Vagina (tissue), 2 donors: Measurements from ENCODE around the gene TUT7. TPM values are rescaled to one million over a fixed set of nuclear protein-coding genes. Genes with fewer than 3 reads are reported as not detected.

Experiments
- DNase-seq, 2 donors: peaks; one replicate each; pipeline ENCODE4 v3.0.0-alpha.2; 2017; ENCODE audit errors: extremely low spot score in 2 of 2
- H3K27ac ChIP-seq: fragments of 200-600 bp; sonication (generic); one replicate; pipeline ENCODE4 v1.5.1; 2019
- H3K27me3 ChIP-seq: fragments of 200-600 bp; sonication (generic); one replicate; pipeline ENCODE4 v1.5.1; 2019
- H3K36me3 ChIP-seq, 2 donors: fragments of 200-600 bp; sonication (generic); one replicate each; pipeline ENCODE4 v1.5.1; 2017 to 2019
- H3K4me1 ChIP-seq: fragments of 200-600 bp; sonication (generic); one replicate; pipeline ENCODE4 v1.5.1; 2019
- H3K4me3 ChIP-seq, 2 donors: fragments of 200-600 bp; sonication (generic); 1 replicate in 1 of 2; 2 replicates in 1 of 2; pipeline ENCODE4 v1.5.1; 2016 to 2019
- H3K9me3 ChIP-seq: fragments of 200-600 bp; sonication (generic); one replicate; pipeline ENCODE4 v1.5.1; 2019
- POLR2A ChIP-seq, 2 donors: fragments of 450-650 bp; IDR thresholded peaks; one replicate each; pipeline ENCODE4 v1.6.1; 2017; ENCODE audit warnings: antibody characterized with exemption in 2 of 2, mild to moderate bottlenecking in 2 of 2, moderate library complexity in 2 of 2
- POLR2AphosphoS5 ChIP-seq, 2 donors: sonication (generic); formaldehyde crosslinking; IDR thresholded peaks; one replicate each; pipeline ENCODE4 v1.9.0; 2017; ENCODE audit warnings: antibody characterized with exemption in 2 of 2, mild to moderate bottlenecking in 2 of 2, low read depth in 1 of 2; ENCODE audit not compliant: insufficient read depth in 1 of 2
- intact Hi-C: fragments of 100-400 bp; cut with DNase I; formaldehyde crosslinking; loops from one replicate; pipeline ENCODE4 v1.15.1; 2023
- small RNA-seq: library from RNA; depleted of rRNA; stranded (forward); fragments of <200 nt; gene quantifications from one replicate; pipeline ENCODE3, GENCODE V24; 2016
- total RNA-seq: library from RNA; depleted of rRNA; stranded (reverse); fragments of >200 nt; gene quantifications from one replicate; pipeline ENCODE4 v1.2.3, GENCODE V29; 2016
- TF ChIP-seq, protein P1 (sequence below), 3 experiments: fragments of 450-650 bp in 2 of 3; fragments of 200-600 bp in 1 of 3; sonication (generic) in 1 of 3; IDR thresholded peaks; one replicate each; pipeline ENCODE4 v1.5.1; 2017 to 2019; ENCODE audit warnings: antibody characterized with exemption in 3 of 3, mild to moderate bottlenecking in 2 of 3, moderate library complexity in 2 of 3

Gene TUT7
- total RNA-seq, 1 donor from 2014 or later = 72.4 TPM

- no peaks in the 10 kb centered on the region for H3K9me3 ChIP-seq
- H3K27me3 ChIP-seq = no peaks in the 10 kb centered on the region
- intact Hi-C loops = no loop called here
- H3K36me3 ChIP-seq = no peaks in the 10 kb centered on the region
- H3K4me3 ChIP-seq = no peak overlapping the region
- no peaks in the 10 kb centered on the region for H3K4me1 ChIP-seq
- TF ChIP-seq POLR2AphosphoS5 (IDR thresholded peaks at IDR 0.05; ENCODE audit: insufficient read depth in 1 of 2, low read depth in 1 of 2) = no peak
- TF ChIP-seq POLR2A (IDR thresholded peaks at IDR 0.05) = no peak
- TF ChIP-seq, protein P1, sequence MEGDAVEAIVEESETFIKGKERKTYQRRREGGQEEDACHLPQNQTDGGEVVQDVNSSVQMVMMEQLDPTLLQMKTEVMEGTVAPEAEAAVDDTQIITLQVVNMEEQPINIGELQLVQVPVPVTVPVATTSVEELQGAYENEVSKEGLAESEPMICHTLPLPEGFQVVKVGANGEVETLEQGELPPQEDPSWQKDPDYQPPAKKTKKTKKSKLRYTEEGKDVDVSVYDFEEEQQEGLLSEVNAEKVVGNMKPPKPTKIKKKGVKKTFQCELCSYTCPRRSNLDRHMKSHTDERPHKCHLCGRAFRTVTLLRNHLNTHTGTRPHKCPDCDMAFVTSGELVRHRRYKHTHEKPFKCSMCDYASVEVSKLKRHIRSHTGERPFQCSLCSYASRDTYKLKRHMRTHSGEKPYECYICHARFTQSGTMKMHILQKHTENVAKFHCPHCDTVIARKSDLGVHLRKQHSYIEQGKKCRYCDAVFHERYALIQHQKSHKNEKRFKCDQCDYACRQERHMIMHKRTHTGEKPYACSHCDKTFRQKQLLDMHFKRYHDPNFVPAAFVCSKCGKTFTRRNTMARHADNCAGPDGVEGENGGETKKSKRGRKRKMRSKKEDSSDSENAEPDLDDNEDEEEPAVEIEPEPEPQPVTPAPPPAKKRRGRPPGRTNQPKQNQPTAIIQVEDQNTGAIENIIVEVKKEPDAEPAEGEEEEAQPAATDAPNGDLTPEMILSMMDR (IDR thresholded peaks at IDR 0.05) = no peak
- no peak for DNase-seq
- no peak overlapping the region for H3K27ac ChIP-seq
Observed at GRCh38 chr9:86246752-86247161, 107.5 kb downstream of the TUT7 start.

DNA sequence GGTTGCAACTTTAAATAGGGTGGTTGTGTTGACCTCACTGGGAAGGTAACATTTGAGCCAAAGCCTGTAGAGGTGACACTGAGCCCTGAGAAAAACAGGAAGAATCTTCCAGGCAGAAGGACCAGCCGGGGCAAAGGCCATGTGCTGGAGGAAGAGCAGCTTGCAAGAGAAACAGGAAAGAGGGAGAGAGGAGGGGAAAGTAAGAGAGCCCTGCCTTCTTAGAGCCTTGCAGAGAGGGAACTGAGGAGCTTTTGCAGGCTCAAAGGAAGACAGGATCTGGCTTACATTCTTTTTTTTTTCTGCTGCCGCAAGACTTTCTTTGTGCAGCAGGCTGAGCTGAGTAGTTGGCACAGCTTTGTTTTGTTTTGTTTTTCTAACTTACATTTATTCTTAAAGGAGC lies 112.1 kb downstream of the TUT7 start:
- intact Hi-C loops = no loop called here
- no peak for TF ChIP-seq POLR2A (IDR thresholded peaks at IDR 0.05)
- TF ChIP-seq POLR2AphosphoS5 (IDR thresholded peaks at IDR 0.05; ENCODE audit: insufficient read depth in 1 of 2, low read depth in 1 of 2) = no peak
- TF ChIP-seq, protein P1 (IDR thresholded peaks at IDR 0.05) = no peak
- no peak for DNase-seq

GRCh38 chr9:86241216-86241615 lies 113.0 kb downstream of the TUT7 start:
- H3K36me3 ChIP-seq = no peaks in the 10 kb centered on the region
- no peak overlapping the region for H3K27ac ChIP-seq
- H3K4me3 ChIP-seq = no peak overlapping the region
- intact Hi-C loops = no loop called here
- TF ChIP-seq POLR2A (IDR thresholded peaks at IDR 0.05) = no peak
- no peak for TF ChIP-seq POLR2AphosphoS5 (IDR thresholded peaks at IDR 0.05; ENCODE audit: insufficient read depth in 1 of 2, low read depth in 1 of 2)
- TF ChIP-seq, protein P1 (IDR thresholded peaks at IDR 0.05) = no peak
- no peak for DNase-seq
- H3K9me3 ChIP-seq = no peaks in the 10 kb centered on the region
- H3K4me1 ChIP-seq = no peaks in the 10 kb centered on the region
- H3K27me3 ChIP-seq = no peaks in the 10 kb centered on the region

More for the DNA sequence above, 112.1 kb downstream of the TUT7 start:
- no peak overlapping the region for H3K4me3 ChIP-seq
- H3K36me3 ChIP-seq = no peaks in the 10 kb centered on the region
- no peaks in the 10 kb centered on the region for H3K9me3 ChIP-seq
- no peaks in the 10 kb centered on the region for H3K27me3 ChIP-seq
- H3K27ac ChIP-seq = no peak overlapping the region
- H3K4me1 ChIP-seq = no peaks in the 10 kb centered on the region

DNA sequence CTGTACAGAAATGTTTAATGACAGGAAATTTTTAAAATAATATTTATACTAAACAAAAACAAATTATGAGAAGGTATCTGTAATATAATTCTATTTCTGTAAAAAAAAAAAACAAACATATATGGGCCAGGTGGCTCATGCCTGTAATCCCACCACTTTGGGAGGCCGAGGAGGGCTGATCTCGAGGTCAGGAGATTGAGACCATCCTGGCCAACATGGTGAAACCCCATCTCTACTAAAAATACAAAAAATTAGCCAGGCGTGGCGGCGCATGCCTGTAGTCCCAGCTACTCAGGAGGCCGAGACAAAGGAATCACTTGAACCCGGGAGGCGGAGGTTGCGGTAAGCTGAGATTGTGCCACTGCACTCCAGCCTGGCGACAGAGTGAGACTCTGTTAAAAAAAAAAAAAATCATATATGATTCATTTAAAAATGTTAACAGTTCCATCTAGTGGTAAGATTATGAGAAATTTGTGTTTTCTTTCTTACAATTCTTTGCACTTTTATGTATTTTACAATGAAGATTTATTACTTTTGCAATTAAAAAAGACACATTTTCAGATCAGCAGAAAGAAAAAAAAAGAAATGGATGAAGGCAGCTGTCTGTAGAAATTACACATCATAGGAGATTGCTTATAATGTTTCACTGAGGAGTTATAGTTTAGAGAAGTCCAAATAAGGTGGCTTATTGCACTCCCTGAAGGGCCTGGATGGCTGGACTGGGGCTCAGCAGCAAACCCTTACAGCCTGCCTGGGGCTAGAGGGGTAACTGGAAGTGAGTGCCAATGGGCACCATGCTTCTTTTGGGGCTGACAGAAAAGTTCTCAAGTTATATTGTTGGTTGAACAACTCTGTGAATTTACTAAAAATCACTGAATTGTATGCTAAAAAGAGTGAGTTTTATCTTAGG lies 115.1 kb downstream of the TUT7 start:
- no peak for TF ChIP-seq POLR2A (IDR thresholded peaks at IDR 0.05)
- TF ChIP-seq POLR2AphosphoS5 (IDR thresholded peaks at IDR 0.05; ENCODE audit: insufficient read depth in 1 of 2, low read depth in 1 of 2) = no peak
- TF ChIP-seq, protein P1 (IDR thresholded peaks at IDR 0.05) = no peak
- DNase-seq = no peak

More for the DNA sequence above, 115.1 kb downstream of the TUT7 start:
- Histone ChIP-seq H3K4me1 (no peaks in the 10 kb centered on the region), H3K27ac (no peak overlapping the region), H3K4me3 (no peak overlapping the region), H3K36me3 (no peaks in the 10 kb centered on the region), H3K9me3 (no peaks in the 10 kb centered on the region), H3K27me3 (no peaks in the 10 kb centered on the region)
- intact Hi-C loops = no loop called here

Small RNAs within 50 kb of the gene (small RNA-seq; reads per million reads assigned to genes)
- gene RN7SKP264 = not detected

Other genes starting within 250 kb of the TUT7 start
- gene C9orf153, start 94.8 kb downstream of the TUT7 start, total RNA-seq = not detected
- gene ISCA1, start 71.9 kb downstream of the TUT7 start, total RNA-seq = 20.4 TPM